Dermis microvascular lymphatic vessel endothelial cell (primary cell): ENCODE data around the gene SLC25A19. TPM values are rescaled to one million over a fixed set of nuclear protein-coding genes. Genes with fewer than 3 reads are reported as not detected.

Experiments used
- DNase-seq, 2 donors: peaks; one replicate each; pipeline versions ENCODE4 v3.0.0 to v3.0.0-alpha.2; 2010; ENCODE audit warnings: low read depth in 2 of 2
- total RNA-seq: library from RNA; depleted of rRNA; stranded (reverse); fragments of >200 nt; gene quantifications from 2 replicates; pipeline ENCODE4 v1.2.1, GENCODE V29; 2014

SLC25A19 gene
- 6.2 and 6.6 TPM in 2 replicates for total RNA-seq

GRCh38 chr17:75289115-75289831 lies at the start of gene SLC25A19:
SLC25A19 (minus strand) TSS chr17:75289433; CDS start chr17:75286764, 2,669 bp downstream.
- peak; percentile 96 to 99 for DNase-seq

GRCh38 chr17:75338335-75338734 lies 49.1 kb upstream of the SLC25A19 start:
- no peak for DNase-seq

GRCh38 chr17:75335315-75335714 lies 46.1 kb upstream of the SLC25A19 start:
- DNase-seq = no peak

GRCh38 chr17:75334723-75335122 lies 45.5 kb upstream of the SLC25A19 start:
- no peak for DNase-seq

GRCh38 chr17:75331671-75332070 lies 42.4 kb upstream of the SLC25A19 start:
- DNase-seq = no peak

- no peak for DNase-seq
Observed at GRCh38 chr17:75327757-75328156, 38.5 kb upstream of the SLC25A19 start.

GRCh38 chr17:75326226-75326848 lies 37.1 kb upstream of the SLC25A19 start:
- peak in 1 of 2 donors; percentile 57 for DNase-seq

- peak in 1 of 2 donors; percentile 79 for DNase-seq
Observed at GRCh38 chr17:75325827-75326225, 36.6 kb upstream of the SLC25A19 start.

GRCh38 chr17:75325348-75325747 lies 36.1 kb upstream of the SLC25A19 start:
- DNase-seq = no peak

- DNase-seq = no peak
Observed at GRCh38 chr17:75321506-75321905, 32.3 kb upstream of the SLC25A19 start.

GRCh38 chr17:75319904-75320691 lies 30.9 kb upstream of the SLC25A19 start:
- DNase-seq = no peak

GRCh38 chr17:75318615-75319222 lies 29.5 kb upstream of the SLC25A19 start:
- no peak for DNase-seq

GRCh38 chr17:75318211-75318610 lies 29.0 kb upstream of the SLC25A19 start:
- no peak for DNase-seq

- DNase-seq = no peak
Observed at GRCh38 chr17:75317671-75318070, 28.4 kb upstream of the SLC25A19 start.

GRCh38 chr17:75316253-75316652 lies 27.0 kb upstream of the SLC25A19 start:
- no peak for DNase-seq

GRCh38 chr17:75315541-75316243 lies 26.5 kb upstream of the SLC25A19 start:
- DNase-seq = no peak

- no peak for DNase-seq
Observed at GRCh38 chr17:75313941-75314551, 24.8 kb upstream of the SLC25A19 start.

- DNase-seq = no peak
Observed at GRCh38 chr17:75308732-75309629, 19.7 kb upstream of the SLC25A19 start.

- DNase-seq = no peak
Observed at GRCh38 chr17:75307957-75308731, 18.9 kb upstream of the SLC25A19 start.
